KMS-11 (cell line): ENCODE measurements around the gene HINT1.

ENCODE experiments used
- H2AFZ ChIP-seq: fragments of 200-600 bp; sonication (generic); 2 replicates; pipeline ENCODE4 v1.6.1; 2016; ENCODE audit warnings: antibody characterized with exemption, mixed run types, low read depth
- H3K27ac ChIP-seq: fragments of 200-600 bp; sonication (generic); 2 replicates; pipeline ENCODE4 v1.6.1; 2016; ENCODE audit warnings: mild to moderate bottlenecking, mixed run types
- H3K27me3 ChIP-seq: fragments of 200-600 bp; sonication (generic); 2 replicates; pipeline ENCODE4 v1.6.1; 2017; ENCODE audit warnings: mild to moderate bottlenecking, low read depth, mixed run types, moderate library complexity; ENCODE audit not compliant: insufficient read depth
- H3K36me3 ChIP-seq: fragments of 200-600 bp; sonication (generic); 2 replicates; pipeline ENCODE4 v1.6.1; 2017; ENCODE audit warnings: mild to moderate bottlenecking, mixed run types; ENCODE audit not compliant: insufficient read depth
- H3K4me1 ChIP-seq: fragments of 200-600 bp; sonication (generic); 2 replicates; pipeline ENCODE4 v1.6.1; 2016; ENCODE audit warnings: mild to moderate bottlenecking, low read depth, mixed run types; ENCODE audit not compliant: poor library complexity, severe bottlenecking
- H3K4me2 ChIP-seq: fragments of 200-600 bp; sonication (generic); 2 replicates; pipeline ENCODE4 v1.7.0; 2016; ENCODE audit warnings: mild to moderate bottlenecking, mixed run types
- H3K4me3 ChIP-seq: fragments of 200-600 bp; sonication (generic); IDR thresholded peaks from 2 replicates; pipeline ENCODE4 v1.6.1; 2017; ENCODE audit warnings: low read depth, low read length, mixed read lengths; ENCODE audit not compliant: insufficient read depth
- H3K79me2 ChIP-seq: fragments of 200-600 bp; sonication (generic); 2 replicates; pipeline ENCODE4 v1.6.1; 2016; ENCODE audit warnings: low read depth, mixed run types; ENCODE audit not compliant: insufficient read depth
- H3K9ac ChIP-seq: fragments of 200-600 bp; sonication (generic); 2 replicates; pipeline ENCODE4 v1.6.1; 2016; ENCODE audit warnings: mild to moderate bottlenecking, mixed run types
- H4K20me1 ChIP-seq: fragments of 200-600 bp; sonication (generic); 2 replicates; pipeline ENCODE4 v1.6.1; 2016; ENCODE audit warnings: mild to moderate bottlenecking, mixed run types; ENCODE audit not compliant: insufficient read depth
- CTCF ChIP-seq: fragments of 200-600 bp; sonication (generic); conservative IDR thresholded peaks from 2 replicates; pipeline ENCODE4 v1.6.1; 2017; ENCODE audit warnings: low read depth, mild to moderate bottlenecking, antibody characterized with exemption, low read length, moderate library complexity, mixed read lengths

Gene HINT1

GRCh38 chr5:131210151-131210510 is 45.1 kb upstream of the HINT1 start:
- Histone ChIP-seq H3K4me1 (peaks cover 11% of the 10 kb centered on the region), H3K79me2 (no peaks in the 10 kb centered on the region), H3K27ac (no peak overlapping the region), H3K9ac (no peak overlapping the region), H3K27me3 (no peaks in the 10 kb centered on the region), H3K4me3 (no peak overlapping the region), H3K4me2 (no peak overlapping the region), H3K36me3 (no peaks in the 10 kb centered on the region), H4K20me1 (no peaks in the 10 kb centered on the region), H2AFZ (no peak overlapping the region)
- no peak for TF ChIP-seq CTCF

DNA sequence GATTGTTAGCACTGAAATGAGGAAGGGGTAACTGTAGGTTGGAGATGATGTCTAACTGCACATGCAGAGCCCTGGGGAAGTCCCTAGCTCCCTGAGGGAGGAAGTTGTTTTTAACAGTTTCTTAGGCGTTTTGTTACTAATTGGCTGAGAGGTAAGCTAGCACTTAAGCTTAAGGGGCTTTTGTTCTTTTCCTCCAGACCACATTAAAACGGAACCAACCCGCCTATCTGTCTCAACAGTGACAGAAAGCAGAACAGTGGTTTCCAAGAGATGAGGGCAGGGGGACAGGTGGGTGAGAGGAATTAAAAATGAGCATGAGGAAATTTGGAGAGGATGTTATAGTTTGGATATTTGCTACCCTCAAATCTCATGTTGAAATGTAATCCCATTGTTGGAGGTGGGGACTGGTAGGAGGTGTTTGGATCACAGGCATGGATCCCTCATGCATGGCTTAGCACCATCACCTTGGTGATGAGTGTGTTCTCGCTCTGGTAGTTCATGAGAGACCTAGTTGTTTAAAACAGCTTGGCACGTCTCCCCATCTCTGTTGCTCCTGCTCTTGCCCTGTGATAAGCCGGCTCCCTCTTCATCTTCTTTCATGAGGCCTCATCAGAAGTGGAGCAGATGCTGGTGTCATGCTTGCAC is 44.6 kb upstream of the HINT1 start:
- Histone ChIP-seq H3K4me2 (0 out of 2 replicates have a peak overlapping the region, but pooled peaks have one; percentile 4), H3K4me1 (peaks cover 11% of the 10 kb centered on the region)

GRCh38 chr5:131209175-131209505 is 44.1 kb upstream of the HINT1 start:
- Histone ChIP-seq H4K20me1 (no peaks in the 10 kb centered on the region), H3K27ac (no peak overlapping the region), H3K27me3 (no peaks in the 10 kb centered on the region), H2AFZ (peak overlapping the region; percentile 8; the same call in 1 of the 2 replicates), H3K79me2 (no peaks in the 10 kb centered on the region), H3K36me3 (no peaks in the 10 kb centered on the region), H3K4me2 (0 out of 2 replicates have a peak overlapping the region, but pooled peaks have one; percentile 4), H3K9ac (no peak overlapping the region), H3K4me3 (no peak overlapping the region), H3K4me1 (peaks cover 11% of the 10 kb centered on the region)
- no peak for TF ChIP-seq CTCF

More for the DNA sequence above, 44.6 kb upstream of the HINT1 start:
- Histone ChIP-seq H3K9ac (no peak overlapping the region), H3K36me3 (no peaks in the 10 kb centered on the region), H3K27me3 (no peaks in the 10 kb centered on the region), H3K4me3 (no peak overlapping the region), H3K27ac (no peak overlapping the region), H2AFZ (peak overlapping the region; percentile 8; the same call in 1 of the 2 replicates), H4K20me1 (no peaks in the 10 kb centered on the region), H3K79me2 (no peaks in the 10 kb centered on the region)
- TF ChIP-seq CTCF = no peak

- H3K4me1 ChIP-seq = peaks cover 11% of the 10 kb centered on the region
- H3K36me3 ChIP-seq = no peaks in the 10 kb centered on the region
- H3K27ac ChIP-seq = no peak overlapping the region
- H3K4me3 ChIP-seq = no peak overlapping the region
- no peaks in the 10 kb centered on the region for H3K79me2 ChIP-seq
- H3K4me2 ChIP-seq = no peak overlapping the region
- no peak overlapping the region for H2AFZ ChIP-seq
- TF ChIP-seq CTCF = no peak
- no peaks in the 10 kb centered on the region for H3K27me3 ChIP-seq
- no peak overlapping the region for H3K9ac ChIP-seq
- no peaks in the 10 kb centered on the region for H4K20me1 ChIP-seq
Observed at GRCh38 chr5:131206772-131207171, 41.7 kb upstream of the HINT1 start.
